Fibroblast of skin of left biceps (primary cell): ENCODE measurements around the gene FXYD4.
"Not testable (repeated sequence)": the region's sequence is repeated elsewhere in the genome, so short reads cannot be mapped to it uniquely, and the experiment has no call there.

Source experiments
- DNase-seq, 2 experiments: peaks; one replicate each; pipeline ENCODE4 v3.0.0-alpha.2; 2013; ENCODE audit warnings: low read depth in 2 of 2

The FXYD4 gene, protein sequence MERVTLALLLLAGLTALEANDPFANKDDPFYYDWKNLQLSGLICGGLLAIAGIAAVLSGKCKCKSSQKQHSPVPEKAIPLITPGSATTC

DNA sequence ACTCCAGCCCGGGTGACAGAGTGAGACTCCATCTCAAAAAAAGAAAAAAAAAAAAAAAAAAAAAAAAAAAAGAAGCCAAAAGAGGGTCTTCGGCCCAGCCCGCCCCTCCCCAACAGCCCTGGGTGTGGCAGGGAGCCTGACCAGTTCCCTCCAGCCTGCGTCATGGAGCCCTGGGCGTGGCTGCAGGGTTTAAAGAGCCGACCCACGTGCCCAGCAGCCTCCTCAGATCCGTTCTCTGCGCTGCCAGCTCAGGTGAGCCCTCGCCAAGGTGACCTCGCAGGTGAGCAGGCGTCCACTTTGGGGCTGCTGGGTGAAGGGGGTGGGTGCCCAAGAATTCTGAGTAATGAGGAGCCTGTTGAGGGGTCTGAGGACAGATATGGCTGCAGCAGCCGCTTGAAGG, at the start of gene FXYD4:
FXYD4 (plus strand) TSS at position 219 of the 400 bp plus-strand sequence. CDS start 2,111 bp downstream, outside the sequence.
- DNase-seq, result no peak

DNA sequence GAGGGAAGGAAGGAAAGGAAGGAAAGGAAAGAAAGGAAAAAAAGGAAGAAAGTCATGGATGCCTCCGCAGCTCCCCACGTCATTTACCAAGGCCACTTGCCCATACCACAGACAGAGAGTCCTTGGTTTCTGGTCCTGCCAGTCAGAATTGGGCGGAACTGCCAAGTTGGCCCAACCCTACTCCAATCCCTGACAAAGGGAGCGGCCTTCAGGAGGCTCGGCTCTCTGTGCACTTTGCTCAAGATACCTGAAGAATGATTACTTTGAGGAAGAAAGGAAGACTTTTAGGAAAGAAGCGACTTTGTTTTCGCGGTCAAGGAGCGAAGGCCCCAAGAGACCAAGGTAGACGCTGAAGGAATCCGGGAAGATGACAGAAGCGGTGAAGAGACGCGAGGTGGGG, 49.1 kb upstream of the FXYD4 start:
- DNase-seq, result no peak

DNA sequence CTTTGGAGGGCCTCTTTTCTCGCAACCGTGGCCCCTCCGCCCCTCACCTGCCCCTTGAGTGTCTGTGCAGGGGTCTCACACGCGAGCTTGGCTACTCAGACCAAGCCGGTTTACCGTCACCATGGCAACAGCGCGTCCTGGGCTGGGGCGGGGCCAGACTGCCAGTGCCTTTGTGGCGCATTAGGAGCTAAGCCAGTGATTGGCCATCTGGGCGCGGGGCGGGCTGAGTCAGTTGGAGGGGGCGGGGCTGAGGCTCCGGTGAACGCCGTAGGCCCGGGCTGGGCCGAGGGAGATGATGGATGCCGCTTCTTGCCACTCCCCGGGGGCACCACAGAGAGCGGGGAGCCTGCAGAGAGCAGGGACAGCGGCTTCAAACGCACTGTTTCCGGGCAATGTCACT, 48.7 kb upstream of the FXYD4 start:
- peak; percentile 15 to 25 for DNase-seq

DNA sequence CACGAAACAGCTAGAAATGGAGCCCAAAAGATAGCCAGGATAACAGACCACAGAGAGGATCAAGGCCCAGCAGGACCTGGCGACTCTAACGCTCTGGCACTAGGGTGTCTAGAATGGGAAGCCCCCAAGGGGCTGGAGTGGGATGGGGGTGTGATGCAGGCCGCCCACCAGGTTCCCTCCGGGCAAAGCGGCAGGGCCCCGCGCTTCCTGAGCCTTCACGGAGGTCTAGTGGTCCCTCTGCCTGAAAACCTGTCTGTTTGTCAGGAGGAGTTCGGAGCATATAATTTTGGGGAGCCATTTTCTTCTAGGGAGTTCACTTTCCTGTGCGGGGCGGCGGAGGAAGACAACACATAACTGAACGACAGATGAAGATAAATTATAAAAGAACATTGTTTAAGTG, 48.2 kb upstream of the FXYD4 start:
- DNase-seq, result no peak

DNA sequence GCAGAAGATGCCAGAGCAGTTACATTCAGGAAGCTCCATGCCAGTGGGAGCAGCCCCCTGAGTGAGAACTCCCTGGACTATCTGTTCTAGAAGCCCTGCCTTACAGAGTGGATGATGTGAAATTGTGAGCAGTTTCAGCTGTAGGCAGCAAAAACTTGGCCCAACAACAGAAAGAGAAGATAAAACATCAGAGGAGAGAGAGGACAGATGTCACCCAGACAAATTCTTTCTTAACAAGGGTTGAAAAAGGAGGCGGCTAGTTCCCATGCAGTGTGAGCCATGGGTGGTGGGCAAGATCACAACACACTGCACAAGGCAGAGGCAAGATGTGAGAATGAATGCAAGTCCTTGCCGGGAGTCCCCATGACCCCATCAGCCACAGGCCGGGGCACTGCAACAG, 46.6 kb upstream of the FXYD4 start:
- DNase-seq, result no peak

DNA sequence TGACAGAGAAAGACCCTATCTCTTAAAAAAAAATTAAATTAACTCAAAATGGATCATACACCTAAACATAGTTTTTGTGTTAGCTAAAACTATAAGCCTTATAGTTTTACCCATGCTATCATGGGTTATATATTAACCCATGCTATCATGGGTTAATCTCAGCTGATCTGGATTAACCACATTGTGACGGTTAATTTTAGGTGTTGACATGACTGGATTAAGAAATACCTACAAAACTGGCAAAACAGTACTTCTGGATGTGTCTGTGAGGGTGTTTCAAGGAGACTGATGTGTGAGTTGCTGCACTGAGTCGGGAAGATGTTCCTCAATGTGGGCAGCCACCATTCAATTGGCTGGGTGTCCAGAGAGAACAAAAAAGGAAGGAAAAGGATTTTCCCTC, 44.3 kb upstream of the FXYD4 start:
- DNase-seq, result no peak

DNA sequence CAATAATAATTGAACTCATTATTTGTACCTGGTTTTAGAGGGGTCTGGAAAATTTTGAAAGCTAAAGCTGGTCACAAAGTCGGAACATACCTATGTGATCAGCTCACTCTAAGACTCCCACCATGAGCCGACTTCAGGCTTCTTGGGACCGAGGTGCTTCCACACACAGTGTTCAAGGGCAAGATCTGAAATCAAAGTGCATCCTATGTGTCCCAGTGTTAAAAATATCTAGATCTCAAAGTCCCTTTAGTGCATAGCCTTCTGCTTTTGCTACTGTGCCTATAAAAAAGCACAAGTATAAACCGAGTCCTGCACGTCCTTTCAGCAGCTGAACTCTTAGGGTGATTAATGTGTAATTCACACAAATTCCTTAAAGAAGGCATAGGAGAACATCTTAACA, 43.5 kb upstream of the FXYD4 start:
- DNase-seq, result no peak

DNA sequence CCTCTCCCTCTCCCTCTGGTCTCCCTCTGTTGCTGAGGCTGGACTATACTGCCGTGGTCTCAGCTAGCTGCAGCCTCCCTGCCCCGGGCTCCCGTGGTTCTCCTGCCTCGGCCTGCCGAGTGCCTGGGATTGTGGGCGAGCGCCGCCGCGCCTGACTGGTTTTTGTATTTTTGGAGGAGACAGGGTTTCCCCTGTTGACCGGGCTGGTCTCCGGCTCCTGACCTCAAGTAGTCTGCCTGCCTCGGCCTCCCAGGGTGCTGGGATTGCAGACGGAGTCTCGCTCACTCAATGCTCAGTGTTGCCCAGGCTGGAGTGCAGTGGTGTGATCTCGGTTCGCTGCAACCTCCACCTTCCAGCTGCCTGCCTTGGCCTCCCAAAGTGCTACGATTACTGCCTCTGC, 42.6 kb upstream of the FXYD4 start:
- DNase-seq, result not testable (repeated sequence)

DNA sequence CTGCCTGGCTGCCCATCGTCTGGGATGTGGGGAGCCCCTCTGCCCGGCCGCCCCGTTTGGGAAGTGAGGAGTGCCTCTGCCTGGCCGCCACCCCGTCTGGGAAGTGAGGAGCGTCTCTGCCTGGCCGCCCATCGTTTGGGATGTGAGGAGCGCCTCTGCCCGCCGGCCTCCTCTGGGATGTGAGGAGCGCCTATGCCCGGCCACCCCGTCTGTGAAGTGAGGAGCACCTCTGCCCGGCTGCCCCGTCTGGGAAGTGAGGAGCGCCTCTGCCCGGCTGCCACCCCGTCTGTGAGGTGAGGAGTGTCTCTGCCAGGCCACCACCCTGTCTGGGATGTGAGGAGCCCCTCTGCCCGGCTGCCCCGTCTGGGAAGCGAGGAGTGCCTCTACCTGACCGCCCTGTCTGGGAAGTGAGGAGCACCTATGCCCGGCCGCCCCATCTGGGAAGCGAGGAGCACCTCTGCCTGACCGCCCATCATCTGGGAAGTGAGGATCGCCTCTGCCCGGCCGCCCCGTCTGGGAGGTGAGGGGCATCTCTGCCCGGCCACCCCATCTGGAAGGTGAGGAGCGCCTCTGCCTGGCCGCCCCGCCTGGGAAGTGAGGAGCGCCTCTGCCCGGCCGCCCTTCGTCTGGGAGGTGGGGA, 42.1 kb upstream of the FXYD4 start:
- not testable (repeated sequence) for DNase-seq

DNA sequence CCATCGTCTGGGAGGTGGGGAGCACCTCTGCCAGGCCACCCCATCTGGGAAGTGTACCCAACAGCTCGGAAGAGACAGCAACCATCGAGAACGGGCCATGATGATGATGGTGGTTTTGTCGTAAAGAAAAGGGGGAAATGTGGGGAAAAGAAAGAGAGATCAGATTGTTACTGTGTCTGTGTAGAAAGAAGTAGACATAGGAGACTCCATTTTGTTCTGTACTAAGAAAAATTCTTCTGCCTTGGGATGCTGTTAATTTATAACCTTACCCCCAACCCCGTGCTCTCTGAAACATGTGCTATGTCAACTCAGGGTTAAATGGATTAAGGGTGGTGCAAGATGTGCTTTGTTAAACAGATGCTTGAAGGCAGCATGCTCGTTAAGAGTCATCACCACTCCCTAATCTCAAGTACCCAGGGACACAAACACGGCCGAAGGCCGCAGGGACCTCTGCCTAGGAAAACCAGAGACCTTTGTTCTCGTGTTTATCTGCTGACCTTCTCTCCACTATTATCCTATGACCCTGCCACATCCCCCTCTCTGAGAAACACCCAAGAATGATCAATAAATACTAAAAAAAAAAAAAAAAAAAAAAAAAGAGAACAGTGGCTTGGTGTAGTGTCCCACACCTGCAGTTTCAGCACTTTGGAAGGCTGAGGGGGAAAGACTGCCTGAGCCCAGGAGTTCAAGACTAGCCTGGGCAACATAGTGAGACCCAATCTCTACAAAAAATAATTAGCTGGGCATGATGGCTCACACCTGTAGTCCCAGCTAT, 41.2 kb upstream of the FXYD4 start:
- DNase-seq, result not testable (repeated sequence)

DNA sequence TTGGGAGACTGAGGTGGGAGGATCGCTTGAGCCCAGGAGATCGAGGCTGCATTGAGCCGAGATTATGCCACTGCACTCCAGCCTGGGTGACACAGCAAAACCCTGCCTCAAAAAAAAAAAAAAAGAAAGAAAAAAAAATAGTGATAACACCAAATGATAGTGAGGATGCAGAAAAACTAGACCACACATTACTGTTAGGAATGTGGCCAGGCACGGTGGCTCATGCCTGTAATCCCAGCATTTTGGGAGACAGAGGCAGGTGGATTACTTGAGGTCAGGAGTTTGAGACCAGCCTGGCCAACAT, 40.7 kb upstream of the FXYD4 start:
- not testable (repeated sequence) for DNase-seq

DNA sequence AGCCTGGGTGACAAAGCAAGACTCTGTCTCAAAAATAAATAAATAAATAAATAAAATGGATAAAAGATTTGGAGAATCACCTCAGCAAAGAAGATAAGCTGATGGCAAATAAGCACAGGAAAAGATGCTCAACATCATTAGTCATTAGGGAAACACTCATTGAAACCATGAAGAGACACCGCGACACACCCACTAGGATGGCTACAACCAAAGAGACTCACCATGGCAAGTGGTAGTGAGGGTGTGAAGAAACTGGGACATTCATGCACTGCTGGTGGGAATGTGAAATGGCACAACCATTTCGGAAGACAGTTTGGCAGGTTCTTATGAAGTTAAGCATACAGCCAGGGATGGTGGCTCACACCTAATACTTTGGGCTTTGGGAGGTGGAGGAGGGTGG, 37.8 kb upstream of the FXYD4 start:
- DNase-seq, result no peak

DNA sequence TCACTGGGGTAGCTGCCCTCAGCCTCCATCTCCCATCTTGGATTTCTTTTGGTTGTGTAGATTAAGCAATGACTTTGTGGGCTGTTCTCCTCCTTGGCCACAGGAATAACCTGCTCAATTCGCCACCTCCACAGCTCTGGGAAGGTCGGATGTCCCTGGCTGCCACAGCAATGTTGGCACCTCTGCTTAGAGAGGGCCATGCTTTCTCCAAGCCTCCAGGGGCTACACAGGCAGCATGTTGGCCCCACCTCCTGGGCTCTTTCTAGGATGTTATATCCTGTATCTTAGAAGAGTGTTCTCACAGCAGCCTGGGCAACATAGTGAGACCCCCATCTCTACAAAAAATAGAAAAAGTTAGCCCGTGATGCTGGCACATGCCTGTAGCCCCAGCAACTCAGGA, 35.4 kb upstream of the FXYD4 start:
- no peak for DNase-seq

DNA sequence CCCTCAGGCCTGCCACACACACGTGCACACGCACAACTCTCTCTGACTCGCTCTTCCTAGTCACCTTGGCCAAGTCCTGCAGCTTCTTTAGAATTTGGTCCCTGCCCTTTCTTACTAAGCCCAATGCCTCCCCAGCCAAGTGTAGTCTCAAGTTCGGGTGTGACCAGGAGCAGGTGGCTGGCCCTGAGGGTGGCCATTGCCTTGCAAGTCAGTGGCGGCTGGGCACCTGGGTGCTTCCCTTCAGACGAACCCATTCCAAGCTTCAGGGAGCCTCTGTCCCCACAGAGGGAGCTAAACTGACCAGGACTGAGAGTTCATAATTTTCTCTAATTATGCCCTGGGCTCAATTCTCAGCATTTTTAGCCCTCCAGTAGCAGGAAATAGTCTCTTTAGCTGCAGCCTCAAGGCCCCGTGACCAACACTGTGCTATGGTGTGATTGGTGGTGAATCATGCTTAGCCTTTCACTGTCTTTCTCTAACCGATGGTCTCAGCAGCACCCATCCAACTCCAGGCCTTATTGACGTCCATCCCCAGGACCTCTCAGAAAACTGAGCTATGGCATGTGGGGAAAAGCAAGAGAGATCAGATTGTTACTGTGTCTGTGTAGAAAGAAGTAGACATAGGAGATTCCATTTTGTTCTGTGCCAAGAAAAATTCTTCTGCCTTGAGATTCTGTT, 34.7 kb upstream of the FXYD4 start:
- no peak for DNase-seq

DNA sequence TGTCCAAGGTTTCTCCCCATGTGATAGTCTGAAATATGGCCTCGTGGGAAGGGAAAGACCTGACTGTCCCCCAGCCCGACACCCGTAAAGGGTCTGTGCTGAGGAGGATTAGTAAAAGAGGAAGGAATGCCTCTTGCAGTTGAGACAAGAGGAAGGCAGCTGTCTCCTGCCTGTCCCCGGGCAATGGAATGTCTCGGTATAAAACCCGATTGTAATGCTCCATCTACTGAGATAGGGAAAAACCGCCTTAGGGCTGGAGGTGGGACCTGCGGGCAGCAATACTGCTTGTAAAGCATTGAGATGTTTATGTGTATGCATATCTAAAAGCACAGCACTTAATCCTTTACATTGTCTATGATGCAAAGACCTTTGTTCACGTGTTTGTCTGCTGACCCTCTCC, 33.9 kb upstream of the FXYD4 start:
- DNase-seq, result not testable (repeated sequence)

DNA sequence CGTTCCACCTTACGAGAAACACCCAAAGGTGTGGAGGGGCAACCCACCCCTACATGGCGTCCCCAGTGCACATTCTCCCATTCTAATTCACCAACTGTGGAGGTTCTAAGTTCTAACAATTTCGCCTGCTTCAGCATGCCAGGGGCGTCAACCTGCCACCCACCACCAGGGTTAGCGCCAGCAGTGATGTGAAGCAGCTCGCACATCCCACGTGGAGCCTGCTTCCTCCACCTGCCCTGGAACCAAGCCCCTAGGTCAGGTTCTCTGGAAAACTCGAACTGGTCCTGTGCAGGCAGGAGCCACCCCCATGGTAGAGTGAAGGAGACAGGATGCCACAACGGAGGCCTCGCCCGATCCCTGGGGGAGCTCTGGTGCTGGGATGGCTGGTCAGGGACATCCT, 33.3 kb upstream of the FXYD4 start:
- DNase-seq, result no peak

DNA sequence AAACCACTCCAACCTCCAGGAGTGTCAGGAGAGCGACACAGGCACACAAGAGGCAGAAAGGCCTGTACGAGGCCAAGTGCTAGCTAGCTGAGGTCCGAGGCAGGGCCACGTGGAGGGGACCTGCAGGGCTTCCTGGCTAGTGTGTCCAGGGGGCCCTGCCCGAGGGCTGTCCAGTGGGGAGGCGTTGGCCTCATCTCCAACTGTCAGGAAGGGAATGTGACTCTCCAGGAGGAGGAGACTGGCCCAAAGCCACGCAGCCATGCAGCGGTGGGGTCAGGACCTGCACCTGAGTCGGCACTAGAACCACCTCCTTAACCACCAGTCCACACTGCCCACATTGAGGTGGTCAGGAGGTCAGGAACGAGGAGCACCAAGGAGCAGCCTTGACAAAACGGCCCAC, 32.3 kb upstream of the FXYD4 start:
- DNase-seq, result no peak

DNA sequence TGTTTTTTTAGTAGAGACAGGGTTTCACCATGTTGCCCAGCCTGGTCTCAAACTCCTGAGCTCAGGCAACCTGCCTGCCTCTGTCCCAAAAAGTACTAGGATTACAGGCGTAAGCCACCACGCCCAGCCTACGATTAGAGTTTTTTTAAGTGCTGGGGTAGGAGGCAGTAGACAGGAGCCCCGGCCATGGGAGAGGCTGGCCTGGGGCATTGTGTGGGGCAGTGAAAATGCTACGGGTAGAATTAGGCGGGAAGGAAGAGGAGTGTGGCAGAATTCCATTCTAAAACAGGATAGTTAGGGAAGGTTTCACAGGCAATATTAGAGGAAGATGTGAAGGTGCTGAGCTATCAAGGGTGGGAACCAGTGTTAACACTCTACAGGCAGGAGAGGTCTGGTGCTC, 31.3 kb upstream of the FXYD4 start:
- DNase-seq, result no peak

DNA sequence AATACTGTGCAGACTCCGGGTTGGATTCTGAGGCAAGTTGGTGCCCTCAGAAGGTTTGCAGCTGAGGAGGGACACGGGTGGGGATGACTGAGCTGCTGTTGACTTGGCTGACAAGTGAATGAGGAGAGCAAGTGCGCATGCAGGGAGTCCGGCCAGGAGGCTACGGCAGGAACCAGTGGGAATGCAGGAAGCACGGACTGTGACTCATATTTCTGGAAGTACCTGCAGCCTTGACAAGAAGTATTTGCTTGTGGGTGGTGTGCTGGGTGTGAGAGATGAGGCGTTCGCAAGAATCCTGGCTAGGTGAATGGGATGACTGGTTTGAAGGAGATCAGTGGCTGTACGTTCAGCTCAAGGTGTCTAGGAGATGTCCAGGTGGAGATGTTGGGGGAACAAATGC, 30.8 kb upstream of the FXYD4 start:
- DNase-seq, result no peak

DNA sequence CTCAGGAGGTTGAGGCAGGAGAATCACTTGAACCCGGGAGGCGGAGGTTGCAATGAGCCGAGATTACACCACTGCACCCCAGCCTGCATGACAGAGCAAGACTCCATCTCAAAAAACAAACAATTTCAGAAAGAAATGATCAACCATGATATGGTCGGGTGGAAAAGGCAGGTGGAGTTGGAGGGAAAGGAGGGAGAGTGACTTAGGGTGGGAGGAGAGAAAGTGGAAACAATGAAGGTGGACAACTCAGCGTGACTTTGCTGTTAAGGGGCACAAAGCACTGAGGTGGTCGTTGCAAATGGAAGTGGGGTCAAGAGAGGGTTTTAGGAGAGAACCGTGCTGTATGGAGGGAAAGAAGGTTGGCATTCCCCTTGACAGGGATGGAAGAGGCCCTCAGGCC, 30.0 kb upstream of the FXYD4 start:
- no peak for DNase-seq

DNA sequence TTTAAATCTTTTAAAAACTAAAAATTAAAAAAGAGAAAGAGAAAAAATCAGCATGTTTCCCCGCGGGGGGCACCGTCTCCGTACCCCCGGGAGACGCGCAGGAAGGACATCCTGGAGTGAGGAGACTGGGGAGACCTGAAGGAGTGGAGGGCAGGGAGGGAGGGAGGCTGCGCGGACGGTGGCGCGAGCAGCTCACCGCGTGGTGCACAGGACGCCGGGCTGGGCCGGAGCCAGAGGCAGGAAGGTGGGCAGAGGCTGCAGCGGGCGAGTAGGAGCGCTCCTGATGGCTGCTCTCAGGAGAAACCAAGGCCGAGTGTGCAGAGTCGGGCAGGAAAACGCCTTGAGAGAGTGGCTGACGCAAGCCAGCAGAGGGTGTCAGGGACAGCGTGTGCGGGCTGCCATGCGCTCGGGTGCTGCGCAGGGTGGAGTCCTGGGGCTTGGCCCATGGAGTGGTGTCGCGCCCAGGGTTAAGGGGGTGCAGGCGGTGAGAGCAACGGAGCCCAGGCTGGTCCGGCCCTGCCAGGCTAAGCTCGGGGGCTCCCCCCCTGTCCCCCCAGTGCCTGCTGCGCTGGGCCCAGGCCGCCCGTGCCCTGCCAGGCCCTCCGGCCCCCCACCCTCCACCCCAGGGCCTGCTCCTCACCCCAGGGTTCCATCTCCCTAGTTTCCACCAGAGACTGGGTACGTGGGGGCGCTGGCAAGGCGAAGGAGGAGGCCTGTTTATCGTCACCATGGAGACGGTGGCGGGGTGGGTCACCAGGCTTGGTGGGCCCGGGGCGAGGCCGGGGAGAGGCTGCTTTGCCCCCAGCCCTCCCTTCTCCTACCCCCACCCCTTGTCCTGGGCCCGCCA, 28.9 kb upstream of the FXYD4 start:
- DNase-seq, result no peak

DNA sequence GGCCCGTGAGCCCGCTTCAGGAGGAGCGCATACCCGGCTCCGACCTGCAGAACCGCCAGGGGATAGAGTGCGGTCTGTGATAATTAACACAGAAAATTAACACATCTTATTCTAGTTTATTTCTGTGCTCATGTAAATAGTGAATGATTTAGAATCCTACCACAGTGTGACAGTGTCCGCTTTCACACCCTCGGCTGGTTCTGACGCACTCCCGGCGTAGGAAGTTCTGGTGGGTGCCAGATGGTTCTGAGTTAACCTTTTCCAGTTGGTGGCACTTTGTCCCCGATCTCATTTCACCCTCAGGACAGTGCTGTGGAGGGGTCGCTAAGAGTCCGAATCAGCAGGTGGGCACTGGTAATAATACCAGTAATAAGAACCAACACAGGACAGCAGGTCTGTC, 28.3 kb upstream of the FXYD4 start:
- no peak for DNase-seq
